Ectodermal cell (in vitro differentiated cells): ENCODE data around the gene KMT5B.

Source experiments
- H3K27ac ChIP-seq: 2 replicates; pipeline ENCODE4 v1.7.0; 2013; ENCODE audit warnings: mild to moderate bottlenecking, low read depth, low read length; ENCODE audit not compliant: insufficient read depth, poor library complexity, severe bottlenecking
- H3K27me3 ChIP-seq: 2 replicates; pipeline ENCODE4 v1.7.0; 2013; ENCODE audit warnings: mild to moderate bottlenecking, low read length; ENCODE audit not compliant: insufficient read depth, control insufficient read depth, poor library complexity, severe bottlenecking
- H3K36me3 ChIP-seq: one replicate; pipeline ENCODE4 v1.7.0; 2013; ENCODE audit warnings: low read length; ENCODE audit not compliant: control insufficient read depth, insufficient read depth
- H3K4me1 ChIP-seq: one replicate; pipeline ENCODE4 v1.7.0; 2013; ENCODE audit warnings: low read length; ENCODE audit not compliant: control insufficient read depth, insufficient read depth
- H3K4me3 ChIP-seq: 2 replicates; pipeline ENCODE4 v1.7.0; 2013; ENCODE audit warnings: low read depth, low read length, control low read depth; ENCODE audit not compliant: insufficient read depth
- H3K9me3 ChIP-seq: 2 replicates; pipeline ENCODE4 v1.7.0; 2013; ENCODE audit warnings: mild to moderate bottlenecking, low read length, moderate library complexity; ENCODE audit not compliant: control insufficient read depth
- whole genome bisulfite sequencing, 2 experiments: methylation state at CpG; one replicate each; pipeline ENCODE4 v1.1.7; 2013; ENCODE audit warnings: missing lambda C conversion rate in 2 of 2; 5-methylcytosine and 5-hydroxymethylcytosine counted together

KMT5B gene

DNA sequence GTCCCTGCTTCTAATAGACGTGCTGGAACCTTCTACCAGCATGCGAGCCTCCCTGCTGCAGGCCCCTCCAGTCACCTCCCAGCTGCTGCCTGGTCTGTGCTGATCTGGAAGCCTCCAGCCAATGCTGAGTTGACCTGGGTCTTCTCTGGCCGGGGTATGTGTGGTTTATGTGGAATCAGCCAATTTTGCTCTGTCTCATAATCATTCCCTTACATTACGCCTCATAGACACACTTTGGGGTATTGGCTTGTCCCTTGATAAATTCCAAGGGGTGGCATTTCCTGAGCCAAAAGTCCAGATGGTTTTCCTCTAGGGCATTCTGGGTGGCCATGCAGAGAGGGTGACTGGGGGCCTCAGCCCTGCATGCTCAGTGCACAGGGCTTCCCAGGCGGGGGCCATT lies 8.3 kb upstream of the KMT5B start:
- H3K4me3 ChIP-seq: no peak overlapping the region
- WGBS, 2 experiments: 89 to 96% methylated on average over 5 of the region's 5 CpGs

GRCh38 chr11:68216171-68216938 lies 3.3 kb upstream of the KMT5B start:
- Histone ChIP-seq H3K4me1 (peaks cover 15% of the 10 kb centered on the region), H3K9me3 (no peaks in the 10 kb centered on the region), H3K27ac (no peak overlapping the region), H3K27me3 (no peaks in the 10 kb centered on the region), H3K36me3 (no peaks in the 10 kb centered on the region), H3K4me3 (no peak overlapping the region)
- WGBS, 2 experiments: 89 to 90% methylated on average over 22 of the region's 22 CpGs

More for the DNA sequence above, 8.3 kb upstream of the KMT5B start:
- no peaks in the 10 kb centered on the region for H3K9me3 ChIP-seq
- H3K36me3 ChIP-seq: no peaks in the 10 kb centered on the region
- no peaks in the 10 kb centered on the region for H3K27me3 ChIP-seq
- H3K27ac ChIP-seq: no peak overlapping the region
- no peaks in the 10 kb centered on the region for H3K4me1 ChIP-seq

GRCh38 chr11:68215524-68216170 lies 2.6 kb upstream of the KMT5B start:
- WGBS, 2 experiments: 89 to 91% methylated on average over 6 of the region's 6 CpGs
- H3K36me3 ChIP-seq: no peaks in the 10 kb centered on the region
- no peak overlapping the region for H3K27ac ChIP-seq
- H3K4me3 ChIP-seq: no peak overlapping the region
- H3K27me3 ChIP-seq: no peaks in the 10 kb centered on the region
- H3K4me1 ChIP-seq: peaks cover 15% of the 10 kb centered on the region
- H3K9me3 ChIP-seq: no peaks in the 10 kb centered on the region

DNA sequence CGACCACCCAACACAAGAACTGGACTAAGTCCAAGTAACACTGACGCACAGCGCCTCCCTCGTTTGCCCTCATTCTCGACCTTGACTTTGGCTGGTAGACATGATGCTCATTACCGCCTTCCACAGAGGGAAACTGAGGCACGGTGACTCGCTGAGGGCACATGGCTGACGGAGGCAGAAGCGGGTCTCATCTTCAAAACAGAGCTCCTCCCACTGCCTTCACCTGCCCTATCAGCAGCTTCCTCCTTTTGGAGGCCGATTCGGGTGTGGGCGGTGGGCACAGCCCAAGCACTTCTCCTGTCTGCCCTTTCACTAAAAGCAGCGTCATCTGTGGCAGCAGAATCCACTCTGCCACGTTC lies 2.0 kb upstream of the KMT5B start:
- Histone ChIP-seq H3K4me1 (peaks cover 15% of the 10 kb centered on the region), H3K9me3 (no peaks in the 10 kb centered on the region), H3K27ac (no peak overlapping the region), H3K4me3 (no peak overlapping the region), H3K27me3 (no peaks in the 10 kb centered on the region), H3K36me3 (no peaks in the 10 kb centered on the region)
- WGBS, 2 experiments: 88 to 90% methylated on average over 15 of the region's 15 CpGs

- H3K9me3 ChIP-seq: no peaks in the 10 kb centered on the region
- no peaks in the 10 kb centered on the region for H3K36me3 ChIP-seq
- no peaks in the 10 kb centered on the region for H3K27me3 ChIP-seq
- 22% methylated on average over 58 of the region's 58 CpGs for WGBS, 2 experiments
- peak overlapping the region; percentile 99 for H3K27ac ChIP-seq
- peak overlapping the region; percentile 79 for H3K4me3 ChIP-seq
- peaks cover 15% of the 10 kb centered on the region for H3K4me1 ChIP-seq
Measured at GRCh38 chr11:68214173-68215086, 1.3 kb upstream of the KMT5B start.

DNA sequence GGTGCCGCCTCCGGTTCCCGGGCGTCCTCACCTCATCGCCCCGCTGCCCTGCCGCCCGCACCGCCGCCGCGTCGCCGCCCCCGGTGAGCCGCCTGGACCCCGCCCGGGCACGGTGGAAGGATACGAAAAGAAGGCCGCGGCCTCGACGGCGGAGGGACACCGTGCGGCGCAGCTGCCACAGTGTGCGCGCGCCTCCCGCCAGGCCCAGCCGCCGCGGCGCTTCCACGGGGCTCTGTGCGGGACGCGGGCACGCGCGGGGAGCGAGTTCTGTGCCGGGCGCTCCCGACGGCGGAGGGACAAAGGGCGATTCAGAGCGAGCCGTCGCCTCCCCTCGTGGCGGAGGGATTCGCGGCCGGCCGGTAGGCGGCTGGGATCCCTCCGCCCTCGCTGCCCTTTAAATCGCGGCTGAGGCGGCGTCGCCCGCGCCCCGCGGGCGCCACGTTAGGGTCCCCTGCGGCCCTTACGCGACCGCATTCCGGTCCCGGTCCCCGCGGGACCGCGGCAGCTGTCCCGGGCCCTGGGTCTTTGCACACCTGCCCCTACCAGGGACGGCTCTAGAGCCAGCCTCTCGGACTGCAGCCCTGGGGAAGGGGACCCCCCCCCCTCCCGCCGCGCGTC lies 568 bp upstream of the KMT5B start:
- H3K27me3 ChIP-seq: no peaks in the 10 kb centered on the region
- H3K4me1 ChIP-seq: peaks cover 15% of the 10 kb centered on the region
- H3K27ac ChIP-seq: peak overlapping the region; percentile 99
- peak overlapping the region; percentile 79 for H3K4me3 ChIP-seq
- H3K36me3 ChIP-seq: no peaks in the 10 kb centered on the region
- WGBS, 2 experiments: 0% methylated on average over 90 of the region's 90 CpGs
- H3K9me3 ChIP-seq: no peaks in the 10 kb centered on the region

- peaks cover 15% of the 10 kb centered on the region for H3K4me1 ChIP-seq
- no peaks in the 10 kb centered on the region for H3K27me3 ChIP-seq
- peak overlapping the region; percentile 97 for H3K27ac ChIP-seq
- H3K9me3 ChIP-seq: no peaks in the 10 kb centered on the region
- H3K36me3 ChIP-seq: no peaks in the 10 kb centered on the region
- H3K4me3 ChIP-seq: peak overlapping the region; percentile 89
- WGBS, 2 experiments: 0 to 1% methylated on average over 79 to 80 of the region's 80 CpGs
Measured at GRCh38 chr11:68212421-68213134, 518 bp downstream of the KMT5B start.

GRCh38 chr11:68211546-68211945 lies 1.6 kb downstream of the KMT5B start:
- WGBS, 2 experiments: 71 to 72% methylated on average over 14 of the region's 14 CpGs
- Histone ChIP-seq H3K36me3 (no peaks in the 10 kb centered on the region), H3K9me3 (no peaks in the 10 kb centered on the region), H3K27me3 (no peaks in the 10 kb centered on the region), H3K27ac (no peak overlapping the region), H3K4me1 (peaks cover 15% of the 10 kb centered on the region), H3K4me3 (peak overlapping the region; percentile 89)

DNA sequence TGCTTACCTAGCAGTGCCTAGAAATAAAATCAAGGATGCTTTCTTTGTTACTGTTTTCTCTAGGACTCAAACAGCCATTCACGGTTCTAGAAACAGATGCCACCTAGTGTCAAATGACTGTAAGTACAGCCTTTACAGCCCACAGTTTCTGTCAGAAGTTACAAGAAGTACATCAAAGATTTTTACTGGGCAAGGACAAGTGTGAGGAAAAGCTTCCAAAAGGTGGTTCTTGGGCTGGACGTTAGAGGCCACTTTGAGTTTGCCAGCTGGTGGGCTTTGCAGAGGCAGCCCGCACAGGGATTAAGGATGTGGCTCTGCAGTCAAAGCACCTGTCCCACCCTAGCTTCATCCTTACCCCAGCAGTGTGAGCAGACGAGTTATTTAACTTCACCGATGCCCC lies 6.9 kb downstream of the KMT5B start:
- no peaks in the 10 kb centered on the region for H3K27me3 ChIP-seq
- no peaks in the 10 kb centered on the region for H3K9me3 ChIP-seq
- no peak overlapping the region for H3K27ac ChIP-seq
- no peaks in the 10 kb centered on the region for H3K36me3 ChIP-seq
- H3K4me1 ChIP-seq: no peaks in the 10 kb centered on the region
- no peak overlapping the region for H3K4me3 ChIP-seq
- 34 to 38% methylated on average over 5 of the region's 5 CpGs for WGBS, 2 experiments
